Stomach (tissue), 9 donors: ENCODE measurements around the gene GALNT18. TPM values are rescaled to one million over a fixed set of nuclear protein-coding genes. Genes with fewer than 3 reads are reported as not detected.
A peak's percentile ranks its signal among the peaks of the same experiment; 100 is the strongest.

Source experiments
- DNase-seq, 2 donors: peaks; one replicate each; pipeline versions ENCODE4 v3.0.0 to v3.0.0-alpha.2; 2013 to 2019
- H3K27ac ChIP-seq, 5 donors: fragments of 200-600 bp in 4 of 5; sonication (generic) in 4 of 5; one replicate each; pipeline ENCODE4 v1.5.1; 2013 to 2019; ENCODE audit warnings: mild to moderate bottlenecking in 1 of 5, moderate library complexity in 1 of 5
- H3K27me3 ChIP-seq, 3 donors: fragments of 200-600 bp; sonication (generic); one replicate each; pipeline ENCODE4 v1.5.1; 2017 to 2019; ENCODE audit warnings: mixed run types in 1 of 3
- H3K36me3 ChIP-seq, 4 donors: fragments of 200-600 bp; sonication (generic); 1 replicate in 3 of 4; 2 replicates in 1 of 4; pipeline ENCODE4 v1.5.1; 2016 to 2019
- H3K4me1 ChIP-seq, 4 donors: fragments of 200-600 bp; sonication (generic); one replicate each; pipeline ENCODE4 v1.5.1; 2016 to 2019
- H3K4me3 ChIP-seq, 4 donors: fragments of 200-600 bp; sonication (generic) in 3 of 4; one replicate each; pipeline ENCODE4 v1.5.1; 2016 to 2019; ENCODE audit warnings: mild to moderate bottlenecking in 1 of 4
- H3K9me3 ChIP-seq, 4 donors: fragments of 200-600 bp; sonication (generic); one replicate each; pipeline ENCODE4 v1.5.1; 2016 to 2019
- EP300 ChIP-seq: sonication (generic); formaldehyde crosslinking; IDR thresholded peaks from one replicate; pipeline ENCODE4 v1.6.1; 2017; ENCODE audit warnings: antibody characterized with exemption
- POLR2A ChIP-seq, 4 donors: fragments of 450-650 bp; IDR thresholded peaks; one replicate each; pipeline ENCODE4 v1.6.1; 2016; ENCODE audit warnings: antibody characterized with exemption in 4 of 4, control low read depth in 2 of 4, mild to moderate bottlenecking in 1 of 4, moderate library complexity in 1 of 4
- POLR2AphosphoS5 ChIP-seq, 3 donors: sonication (generic); formaldehyde crosslinking; IDR thresholded peaks; one replicate each; pipeline ENCODE4 v1.6.1; 2016; ENCODE audit warnings: antibody characterized with exemption in 3 of 3
- WGBS, 5 donors: extraction: QIAGEN DNeasy Blood & Tissue Kit in 3 of 5; methylation state at CpG; one replicate each; pipeline versions ENCODE4 v1.1.5 to v1.1.7; 2013 to 2018; 5-methylcytosine and 5-hydroxymethylcytosine counted together
- intact Hi-C: fragments of 100-400 bp; cut with DNase I; formaldehyde crosslinking; loops from one replicate; pipeline ENCODE4 v1.15.1; 2023; ENCODE audit warnings: low total_unique reads
- polyA plus RNA-seq, 3 donors: library from polyadenylated mRNA; stranded (reverse); fragments of 200-250 nt; gene quantifications; one replicate each; pipeline ENCODE4 v1.2.3, GENCODE V29; 2013
- total RNA-seq, 5 donors: library from RNA; depleted of rRNA; stranded (reverse); fragments of >200 nt; gene quantifications; one replicate each; pipeline versions ENCODE4 v1.1.0 to v1.2.3, GENCODE V29; 2014 to 2016
- TF ChIP-seq, protein P1 (sequence below), 7 experiments: fragments of 450-650 bp in 4 of 7; fragments of 200-600 bp in 3 of 7; sonication (generic) in 3 of 7; IDR thresholded peaks; one replicate each; pipeline ENCODE4 v1.5.1; 2016 to 2019; ENCODE audit warnings: antibody characterized with exemption in 7 of 7, control low read depth in 2 of 7, mild to moderate bottlenecking in 1 of 7
- donor health status: healthy with polysubstance abuse.
- donor health status: Bipolar disorder and iron deficiency.
- donor health status: healthy.

Gene GALNT18
- total and polyA plus RNA-seq, 8 donors, result 0.58 to 16.1 (median 2.7) TPM

DNA sequence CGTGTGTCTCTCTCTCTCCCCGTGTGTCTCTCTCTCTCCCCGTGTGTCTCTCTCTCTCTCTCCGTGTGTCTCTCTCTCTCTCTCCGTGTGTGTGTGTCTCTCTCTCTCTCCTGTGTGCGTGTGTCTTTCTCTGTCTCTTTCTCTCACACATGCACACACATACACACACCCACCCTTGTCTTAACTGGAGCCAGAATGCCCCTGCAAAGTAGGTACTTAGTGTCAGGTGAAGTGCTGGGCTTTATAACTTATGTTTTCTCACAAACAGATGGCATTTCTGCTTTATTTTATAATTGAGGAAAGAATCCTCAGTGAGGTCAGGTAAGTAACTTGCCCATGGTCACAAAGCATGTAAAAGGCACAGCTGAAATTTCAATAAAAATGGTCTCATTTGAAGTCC, 374.7 kb downstream of the GALNT18 start:
- intact Hi-C loops, result no loop called here
- Histone ChIP-seq H3K4me3 (no peak overlapping the region), H3K4me1 (peaks cover 8 to 19% (median 13%) of the 10 kb centered on the region in 4 donors), H3K9me3 (no peaks in the 10 kb centered on the region), H3K27me3 (no peaks in the 10 kb centered on the region), H3K36me3 (no peaks in the 10 kb centered on the region), H3K27ac (no peak overlapping the region)
- DNase-seq, result no peak
- WGBS, 5 donors, result 68 to 92% (median 87%) methylated on average over 3 to 6 of the region's 6 CpGs
- no peak for TF ChIP-seq EP300
- TF ChIP-seq, protein P1, sequence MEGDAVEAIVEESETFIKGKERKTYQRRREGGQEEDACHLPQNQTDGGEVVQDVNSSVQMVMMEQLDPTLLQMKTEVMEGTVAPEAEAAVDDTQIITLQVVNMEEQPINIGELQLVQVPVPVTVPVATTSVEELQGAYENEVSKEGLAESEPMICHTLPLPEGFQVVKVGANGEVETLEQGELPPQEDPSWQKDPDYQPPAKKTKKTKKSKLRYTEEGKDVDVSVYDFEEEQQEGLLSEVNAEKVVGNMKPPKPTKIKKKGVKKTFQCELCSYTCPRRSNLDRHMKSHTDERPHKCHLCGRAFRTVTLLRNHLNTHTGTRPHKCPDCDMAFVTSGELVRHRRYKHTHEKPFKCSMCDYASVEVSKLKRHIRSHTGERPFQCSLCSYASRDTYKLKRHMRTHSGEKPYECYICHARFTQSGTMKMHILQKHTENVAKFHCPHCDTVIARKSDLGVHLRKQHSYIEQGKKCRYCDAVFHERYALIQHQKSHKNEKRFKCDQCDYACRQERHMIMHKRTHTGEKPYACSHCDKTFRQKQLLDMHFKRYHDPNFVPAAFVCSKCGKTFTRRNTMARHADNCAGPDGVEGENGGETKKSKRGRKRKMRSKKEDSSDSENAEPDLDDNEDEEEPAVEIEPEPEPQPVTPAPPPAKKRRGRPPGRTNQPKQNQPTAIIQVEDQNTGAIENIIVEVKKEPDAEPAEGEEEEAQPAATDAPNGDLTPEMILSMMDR (IDR thresholded peaks at IDR 0.05), result no peak
- no peak for TF ChIP-seq POLR2AphosphoS5 (IDR thresholded peaks at IDR 0.05)
- TF ChIP-seq POLR2A (IDR thresholded peaks at IDR 0.05), result no peak

DNA sequence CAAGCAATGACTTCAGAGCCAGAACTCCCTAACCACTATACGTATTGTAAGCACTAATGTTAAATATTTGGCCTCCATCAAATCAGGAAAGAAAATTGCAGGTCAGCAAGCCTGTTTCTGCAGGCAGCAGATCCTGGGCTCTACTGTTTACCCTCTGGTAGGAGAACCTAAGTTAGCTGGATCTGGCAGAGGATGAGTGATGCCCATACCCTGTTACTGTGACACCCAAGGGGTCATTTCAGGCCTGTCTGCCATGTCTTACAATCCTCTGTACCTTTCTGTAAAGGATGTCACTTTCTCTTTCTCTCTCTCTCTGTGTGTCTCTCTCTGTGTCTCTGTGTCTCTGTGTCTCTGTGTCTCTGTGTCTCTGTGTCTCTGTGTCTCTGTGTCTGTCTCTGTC, 375.6 kb downstream of the GALNT18 start:
- intact Hi-C loops, result no loop called here
- no peak overlapping the region for H3K4me3 ChIP-seq
- H3K27ac ChIP-seq, result no peak overlapping the region
- no peaks in the 10 kb centered on the region for H3K27me3 ChIP-seq
- H3K36me3 ChIP-seq, result no peaks in the 10 kb centered on the region
- DNase-seq, result no peak
- no peaks in the 10 kb centered on the region for H3K9me3 ChIP-seq
- peaks cover 8 to 19% (median 13%) of the 10 kb centered on the region in 4 donors for H3K4me1 ChIP-seq
- WGBS, 5 donors, result 56 to 82% (median 58%) methylated on average over 1 of the region's 1 CpG
- TF ChIP-seq, protein P1 (IDR thresholded peaks at IDR 0.05), result no peak
- TF ChIP-seq POLR2A (IDR thresholded peaks at IDR 0.05) (no peak), EP300 (no peak)

DNA sequence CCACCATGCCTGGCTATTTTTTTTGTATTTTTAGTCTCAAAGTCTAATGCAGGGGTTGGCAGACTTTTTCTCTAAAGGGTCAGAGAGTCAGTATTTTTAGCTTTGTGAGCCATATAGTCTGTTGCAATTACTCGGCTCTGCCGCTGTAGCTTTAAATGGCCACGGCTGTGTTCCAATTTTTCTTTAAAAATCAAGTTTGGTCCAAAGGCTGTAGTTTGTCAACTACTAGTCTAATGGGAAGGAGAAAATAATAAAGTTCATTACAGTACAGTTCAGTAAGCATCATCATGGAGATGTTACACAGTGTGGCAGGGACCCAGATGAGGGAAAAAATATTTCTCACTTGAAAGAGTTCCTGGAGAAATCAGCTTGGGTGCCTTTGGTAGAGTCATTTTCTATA, 376.4 kb downstream of the GALNT18 start:
- Histone ChIP-seq H3K27me3 (no peaks in the 10 kb centered on the region), H3K4me3 (no peak overlapping the region), H3K9me3 (no peaks in the 10 kb centered on the region), H3K36me3 (no peaks in the 10 kb centered on the region), H3K27ac (peak overlapping the region in 1 of 5 donors; percentile 74), H3K4me1 (peaks cover 8 to 19% (median 13%) of the 10 kb centered on the region in 4 donors)
- 65 to 88% (median 71%) methylated on average over 3 of the region's 3 CpGs for WGBS, 5 donors
- TF ChIP-seq EP300, result no peak
- TF ChIP-seq, protein P1 (IDR thresholded peaks at IDR 0.05), result no peak
- TF ChIP-seq POLR2AphosphoS5 (IDR thresholded peaks at IDR 0.05), result no peak
- TF ChIP-seq POLR2A (IDR thresholded peaks at IDR 0.05), result no peak
- intact Hi-C loops, result no loop called here
- peak in 1 of 2 donors; percentile 67 for DNase-seq

DNA sequence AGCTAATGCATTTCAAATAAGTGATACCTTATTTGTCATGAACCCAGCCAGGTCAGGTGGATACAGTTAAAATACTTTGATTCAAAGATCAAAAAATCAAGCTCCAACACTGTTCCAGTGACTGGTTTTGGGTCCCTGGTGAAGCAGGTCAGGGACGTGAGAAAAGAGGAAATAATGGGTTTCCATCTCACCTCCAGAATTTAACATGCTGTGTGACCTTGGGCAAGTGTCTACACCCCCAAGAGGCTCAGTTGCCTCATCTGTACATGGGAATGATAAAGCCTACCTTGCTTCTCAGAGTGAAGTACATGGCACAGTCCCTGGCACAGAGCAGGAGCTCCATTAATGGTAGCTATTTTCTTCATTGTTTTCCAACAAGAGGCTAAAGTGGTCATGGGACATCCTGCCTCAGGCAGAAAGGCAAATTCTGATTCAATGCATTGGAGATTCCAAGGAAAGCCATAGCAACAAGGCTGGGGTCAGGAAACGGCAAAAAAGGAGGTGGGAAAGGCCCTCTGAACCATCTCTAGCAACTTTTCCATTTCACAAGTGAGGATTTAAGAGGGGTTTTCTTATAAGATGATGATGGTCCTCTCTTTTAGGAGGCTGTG, 377.2 kb downstream of the GALNT18 start:
- H3K27me3 ChIP-seq, result no peaks in the 10 kb centered on the region
- WGBS, 5 donors, result 47 to 61% (median 59%) methylated on average over 2 of the region's 2 CpGs

More for the DNA sequence above, 377.2 kb downstream of the GALNT18 start:
- no peak for DNase-seq
- Histone ChIP-seq H3K27ac (peak overlapping the region in 3 of 5 donors; percentile 30 to 74 (median 65)), H3K36me3 (no peaks in the 10 kb centered on the region), H3K4me3 (no peak overlapping the region), H3K9me3 (no peaks in the 10 kb centered on the region), H3K4me1 (peaks cover 8 to 19% (median 13%) of the 10 kb centered on the region in 4 donors)
- TF ChIP-seq POLR2A (IDR thresholded peaks at IDR 0.05) (no peak), POLR2AphosphoS5 (IDR thresholded peaks at IDR 0.05) (no peak), EP300 (no peak)
- TF ChIP-seq, protein P1 (IDR thresholded peaks at IDR 0.05), result no peak
- intact Hi-C loops, result no loop called here
